GM21529 (cell line): ENCODE results near the gene LRRC46.

Experiments
- ATAC-seq: cut with Tn5 transposase; IDR thresholded peaks from one replicate; pipeline ENCODE4 v1.9.1; 2021; ENCODE audit not compliant: unreplicated experiment

The LRRC46 gene

GRCh38 chr17:47875011-47875985 is 43.8 kb downstream of the LRRC46 start:
- ATAC-seq = no peak

DNA sequence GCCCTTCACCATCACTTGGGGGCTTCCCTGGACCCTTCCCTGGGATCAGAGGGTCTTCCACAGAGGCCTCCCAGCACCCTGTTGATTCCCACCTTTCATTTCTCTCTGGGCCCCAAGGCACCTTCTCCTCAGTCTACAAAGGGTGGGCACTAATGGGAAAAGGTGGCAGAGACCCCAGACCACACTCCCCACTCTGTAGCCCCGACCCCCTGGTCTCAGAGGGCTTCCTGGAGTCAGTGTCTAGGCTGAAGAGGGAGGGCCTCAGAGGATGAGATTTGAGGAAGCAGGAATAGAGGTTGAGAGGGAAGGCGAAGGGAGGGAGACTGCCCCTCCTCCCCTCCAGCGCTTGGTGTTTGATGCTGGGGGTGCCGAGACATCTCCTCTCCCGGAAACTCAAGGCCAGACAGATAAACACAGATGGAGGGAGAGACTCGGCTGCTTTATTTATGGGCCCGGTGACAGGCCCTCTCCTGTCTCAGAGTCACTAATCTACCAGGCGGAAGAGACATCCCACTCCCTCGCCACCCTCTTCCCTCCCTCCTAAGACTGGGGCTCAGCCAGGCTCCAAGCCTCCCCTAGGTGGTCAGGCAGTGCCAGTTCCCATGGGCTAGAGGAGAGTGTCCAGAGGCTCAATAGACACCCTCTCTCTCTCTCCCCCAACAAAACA is 46.0 kb downstream of the LRRC46 start:
- no peak for ATAC-seq

DNA sequence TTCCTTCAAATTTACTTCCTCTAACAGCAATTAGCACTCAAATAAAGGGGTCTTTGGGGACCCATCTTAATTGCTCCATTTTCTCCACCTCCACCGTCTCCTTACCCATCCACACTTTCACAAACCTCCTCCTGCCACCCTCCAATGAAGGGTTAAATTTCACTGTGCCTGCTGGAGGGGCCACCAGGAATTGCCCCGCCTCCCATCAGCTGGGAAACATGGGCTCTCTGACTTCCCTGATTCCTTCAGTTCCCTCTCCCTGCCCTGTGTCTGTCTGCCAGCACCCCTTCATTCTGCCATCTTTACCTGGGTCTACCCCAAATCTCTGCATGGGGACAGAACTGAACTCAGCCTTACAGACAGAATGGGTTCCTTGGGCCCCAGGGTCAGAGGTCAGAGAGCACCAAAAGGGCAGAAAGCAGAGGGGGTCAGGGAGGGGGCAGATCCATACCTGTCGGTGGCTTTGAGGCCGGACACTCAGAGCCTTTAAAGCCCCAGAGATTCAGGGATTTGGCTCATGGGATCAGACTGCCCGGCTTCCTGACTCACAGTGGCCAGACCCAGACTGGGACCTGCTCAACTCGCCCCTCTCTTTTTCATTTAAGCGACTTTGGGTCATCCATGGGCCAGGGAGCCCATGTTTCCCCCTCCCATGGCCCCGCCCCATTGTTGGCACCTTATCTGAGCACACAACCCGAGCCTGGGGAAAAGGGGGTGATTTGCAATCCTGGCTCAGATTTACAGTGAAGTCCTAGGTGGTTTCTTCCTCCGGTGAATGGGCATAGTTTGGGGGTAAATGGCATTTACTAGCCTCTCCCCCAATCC is 46.9 kb downstream of the LRRC46 start:
- no peak for ATAC-seq

GRCh38 chr17:47879028-47879585 is 47.6 kb downstream of the LRRC46 start:
- no peak for ATAC-seq

GRCh38 chr17:47879776-47880454 is 48.4 kb downstream of the LRRC46 start:
- ATAC-seq = no peak

DNA sequence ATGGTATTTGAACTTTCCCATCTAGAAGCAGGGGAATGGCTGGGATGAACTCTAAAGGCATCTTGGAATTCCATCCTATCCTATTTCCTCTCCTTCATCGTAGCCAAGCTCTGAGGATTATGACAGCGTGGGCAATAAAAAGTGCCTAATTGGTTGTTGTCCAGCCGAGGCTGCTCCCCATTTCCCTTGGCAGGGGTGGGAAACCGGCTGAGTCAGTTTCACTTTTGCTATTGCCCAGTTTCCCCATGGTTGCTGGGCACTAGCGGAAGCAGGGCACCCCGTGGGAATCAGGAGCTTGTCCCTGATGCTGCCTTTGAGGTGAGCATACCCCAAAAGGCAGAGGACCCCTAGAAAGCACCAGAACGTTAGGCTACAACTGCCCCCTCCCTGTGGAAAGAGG is 50.8 kb downstream of the LRRC46 start:
- ATAC-seq = no peak

GRCh38 chr17:47882695-47883588 is 51.5 kb downstream of the LRRC46 start:
- ATAC-seq = no peak

DNA sequence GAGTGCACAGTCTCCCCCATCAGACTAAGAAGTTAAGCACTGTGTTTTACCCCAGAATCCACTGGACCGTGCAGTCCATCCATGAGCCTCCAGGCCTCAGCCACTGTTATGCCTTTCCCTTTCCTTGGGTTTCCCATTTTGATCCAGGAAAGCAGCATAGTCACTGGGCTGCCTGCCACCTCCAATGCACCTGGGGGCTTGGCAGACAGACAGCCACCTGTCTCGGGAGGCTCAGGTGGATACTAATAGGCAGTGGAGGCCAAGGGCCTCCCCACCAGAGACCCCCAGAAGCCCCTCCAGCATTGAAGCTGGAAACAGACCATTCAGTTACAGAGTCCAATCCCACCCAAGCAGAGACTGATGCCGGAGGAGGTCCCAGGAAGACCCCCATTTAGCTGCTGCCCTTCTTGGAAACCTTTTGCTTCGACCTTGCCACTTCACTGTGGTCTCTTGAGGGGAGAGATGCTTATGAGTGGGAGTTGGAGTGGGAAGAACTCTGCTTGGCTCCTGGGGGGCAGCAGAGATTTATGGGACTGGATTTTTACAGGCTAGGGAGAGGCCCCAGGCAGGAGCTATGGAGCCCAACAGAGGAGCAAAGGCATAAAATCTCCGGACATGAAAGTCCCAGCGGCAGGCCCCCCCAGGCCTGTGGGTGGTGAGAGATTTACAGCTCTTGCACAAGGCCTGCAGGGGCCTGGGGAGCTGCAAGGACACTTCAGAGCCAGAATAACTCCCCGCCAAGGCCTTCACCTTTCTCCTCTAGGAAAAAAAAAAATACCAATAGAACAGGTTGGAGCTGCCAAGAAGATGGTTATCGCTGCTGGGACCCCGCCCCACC is 52.3 kb downstream of the LRRC46 start:
- no peak for ATAC-seq

DNA sequence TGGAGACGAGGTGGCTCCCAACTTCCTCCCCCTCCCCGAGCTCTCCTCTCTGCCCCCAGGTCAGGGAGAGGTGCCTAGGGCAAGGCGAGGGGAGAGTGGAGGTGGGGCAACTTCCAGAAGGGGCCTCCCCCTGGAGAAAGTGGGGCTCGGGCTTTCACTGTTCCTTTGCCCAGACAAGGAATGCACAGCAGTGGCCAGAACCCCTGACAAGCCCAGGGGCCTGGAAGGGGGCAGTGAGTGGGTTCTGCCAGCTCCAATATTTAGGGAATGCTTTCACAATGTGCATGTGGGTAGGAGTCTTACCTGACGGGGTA is 52.9 kb downstream of the LRRC46 start:
- no peak for ATAC-seq

- ATAC-seq = no peak
These were observed 53.6 kb downstream of the LRRC46 start for GRCh38 chr17:47884905-47885730.
